HepG2 (cell line): Measurements from ENCODE around the gene TGFBI. TPM values are rescaled to one million over a fixed set of nuclear protein-coding genes. Genes with fewer than 3 reads are reported as not detected.
A peak's percentile ranks its signal among the peaks of the same experiment; 100 is the strongest.

Source experiments
- AFF4 ChIP-seq: sonication (generic); formaldehyde crosslinking; IDR thresholded peaks from 2 replicates; pipeline ENCODE4 v1.4.0; 2020; ENCODE audit warnings: missing genetic modification reagents
- AKAP8 ChIP-seq: sonication (generic); formaldehyde crosslinking; IDR thresholded peaks from 2 replicates; pipeline ENCODE4 v1.5.1; 2020; ENCODE audit warnings: mild to moderate bottlenecking, missing genetic modification reagents
- CBX2 ChIP-seq, 2 experiments: fragments of 200-600 bp in 1 of 2; sonication (generic); formaldehyde crosslinking in 1 of 2; IDR thresholded peaks; 2 replicates each; pipeline versions ENCODE4 v1.7.0 to v1.8.1; 2018 to 2022; ENCODE audit warnings: low read depth in 2 of 2, low read length in 1 of 2, mild to moderate bottlenecking in 1 of 2, missing genetic modification reagents in 1 of 2
- DMAP1 ChIP-seq: IDR thresholded peaks from 2 replicates; pipeline ENCODE4 v1.6.1; 2016
- FOXM1 ChIP-seq: sonication (generic); formaldehyde crosslinking; IDR thresholded peaks from 2 replicates; pipeline ENCODE4 v1.5.0; 2020; ENCODE audit warnings: missing genetic modification reagents
- GABPB1 ChIP-seq: IDR thresholded peaks from 2 replicates; pipeline ENCODE4 v1.6.1; 2016; ENCODE audit warnings: mild to moderate bottlenecking, missing genetic modification reagents, moderate library complexity, missing compliant biosample characterization
- HINFP ChIP-seq: sonication (generic); formaldehyde crosslinking; IDR thresholded peaks from 2 replicates; pipeline ENCODE4 v1.4.0; 2020; ENCODE audit warnings: low read depth, mild to moderate bottlenecking, missing genetic modification reagents
- KAT7 ChIP-seq: IDR thresholded peaks from 2 replicates; pipeline ENCODE4 v1.6.1; 2018; ENCODE audit warnings: borderline replicate concordance, missing compliant biosample characterization
- KDM5B ChIP-seq: sonication (generic); formaldehyde crosslinking; IDR thresholded peaks from 2 replicates; pipeline ENCODE4 v1.4.0; 2020; ENCODE audit warnings: missing genetic modification reagents, mild to moderate bottlenecking, borderline replicate concordance
- MED1 ChIP-seq: sonication (generic); formaldehyde crosslinking; IDR thresholded peaks from 2 replicates; pipeline ENCODE4 v1.4.0; 2020; ENCODE audit warnings: missing genetic modification reagents
- MXD3 ChIP-seq: IDR thresholded peaks from 2 replicates; pipeline ENCODE4 v1.6.1; 2016; ENCODE audit warnings: mild to moderate bottlenecking, missing biosample characterization, missing genetic modification reagents
- NFKBIZ ChIP-seq: IDR thresholded peaks from 2 replicates; pipeline ENCODE4 v1.6.1; 2018; ENCODE audit warnings: missing genetic modification reagents, missing compliant biosample characterization
- RELA ChIP-seq: sonication (generic); formaldehyde crosslinking; IDR thresholded peaks from 2 replicates; pipeline ENCODE4 v1.4.0; 2020; ENCODE audit warnings: missing genetic modification reagents
- RNF2 ChIP-seq: fragments of 450-650 bp; conservative IDR thresholded peaks from 2 replicates; pipeline ENCODE4 v1.6.1; 2016; ENCODE audit warnings: low read depth
- SRSF4 ChIP-seq: fragments of 200-400 bp; formaldehyde crosslinking; IDR thresholded peaks from one replicate; pipeline ENCODE4 v1.6.1; 2018; ENCODE audit warnings: mild to moderate bottlenecking, low read depth, low read length, moderate library complexity; ENCODE audit not compliant: poor library complexity, severe bottlenecking
- TBX2 ChIP-seq: sonication (generic); formaldehyde crosslinking; IDR thresholded peaks from 2 replicates; pipeline ENCODE4 v1.5.0; 2020; ENCODE audit warnings: missing genetic modification reagents, mild to moderate bottlenecking, borderline replicate concordance
- TEAD3 ChIP-seq: optimal IDR thresholded peaks from 2 replicates; pipeline ENCODE3; 2016; ENCODE audit warnings: borderline replicate concordance
- ZNF263 ChIP-seq: sonication (generic); formaldehyde crosslinking; IDR thresholded peaks from 2 replicates; pipeline ENCODE4 v1.4.0; 2020; ENCODE audit warnings: missing genetic modification reagents
- ZNF597 ChIP-seq: sonication (generic); formaldehyde crosslinking; IDR thresholded peaks from 2 replicates; pipeline ENCODE4 v1.5.0; 2020; ENCODE audit warnings: missing genetic modification reagents
- ZSCAN9 ChIP-seq: IDR thresholded peaks from 2 replicates; pipeline ENCODE4 v1.6.1; 2016; ENCODE audit warnings: borderline replicate concordance
- polyA plus RNA-seq, 8 experiments: library from polyadenylated mRNA; depleted of rRNA in 3 of 8; stranded (reverse) in 7 of 8; unstranded in 1 of 8; fragments of >200 nt; fragmentation: Illumina TruSeq in 4 of 8; extraction: Trizol in 4 of 8; gene quantifications; 2 replicates each; pipeline versions ENCODE4 v1.2.1 to v1.2.3, GENCODE V29; 2011 to 2016; ENCODE audit warnings: low read depth in 4 of 8, missing spikeins in 1 of 8, mixed read lengths in 1 of 8; ENCODE audit not compliant: insufficient read depth in 1 of 8
- total RNA-seq, 5 experiments: library from RNA; depleted of rRNA; stranded (reverse); fragments of >200 nt; fragmentation: Illumina TruSeq; extraction: Trizol; gene quantifications; 2 replicates each; pipeline ENCODE4 v1.2.3, GENCODE V29; 2016; ENCODE audit warnings: low read depth in 1 of 5
- TF ChIP-seq, protein P1 (sequence below): sonication (generic); formaldehyde crosslinking; IDR thresholded peaks from 2 replicates; pipeline ENCODE4 v1.8.1; 2023; ENCODE audit warnings: mild to moderate bottlenecking, inconsistent platforms, moderate library complexity, missing genetic modification reagents, borderline replicate concordance

Gene TGFBI
- total and polyA plus RNA-seq, 2 of the 13 experiments (the other 11 are each of a cell fraction or from before 2014, with no cell fraction given) = 275 to 457 TPM

DNA sequence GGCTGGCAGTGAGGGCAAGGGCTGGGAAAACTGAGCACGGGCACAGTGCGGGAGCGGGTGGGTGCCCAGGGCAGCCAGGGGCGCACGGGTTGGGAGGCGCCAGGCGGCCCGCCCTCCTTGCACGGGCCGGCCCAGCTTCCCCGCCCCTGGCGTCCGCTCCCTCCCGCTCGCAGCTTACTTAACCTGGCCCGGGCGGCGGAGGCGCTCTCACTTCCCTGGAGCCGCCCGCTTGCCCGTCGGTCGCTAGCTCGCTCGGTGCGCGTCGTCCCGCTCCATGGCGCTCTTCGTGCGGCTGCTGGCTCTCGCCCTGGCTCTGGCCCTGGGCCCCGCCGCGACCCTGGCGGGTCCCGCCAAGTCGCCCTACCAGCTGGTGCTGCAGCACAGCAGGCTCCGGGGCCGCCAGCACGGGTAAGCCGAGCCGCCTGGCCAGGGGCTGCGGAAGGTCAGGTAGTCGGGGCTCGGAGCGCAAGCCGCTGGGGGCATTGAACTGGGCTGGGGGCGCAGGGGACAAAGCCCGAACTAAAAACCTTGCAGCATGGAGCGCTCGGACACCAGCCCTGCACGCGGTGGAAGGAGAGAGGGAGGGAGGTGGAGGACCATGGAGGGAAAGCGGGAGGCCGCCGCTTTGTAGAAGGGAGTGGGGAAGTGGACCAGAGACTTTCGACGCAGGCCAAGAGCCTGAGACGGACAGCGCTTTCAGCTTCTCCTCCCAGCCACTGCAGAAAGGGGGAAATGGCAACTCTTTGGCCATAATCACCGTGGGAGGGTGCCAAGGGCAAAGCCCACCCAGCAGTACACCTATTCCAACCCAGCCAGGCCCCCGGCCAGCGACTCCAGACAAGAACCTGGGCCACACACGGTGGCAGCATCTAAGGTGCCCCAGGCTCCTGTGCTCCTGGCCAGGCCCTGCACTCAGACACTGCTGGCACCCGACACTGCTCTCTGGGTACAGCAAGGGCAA is at the start of gene TGFBI (continued):
- TF ChIP-seq KDM5B (CRISPR knock-in tag) = peak; percentile 96
- TF ChIP-seq ZSCAN9 (CRISPR knock-in tag) = no peak
- no peak for TF ChIP-seq NFKBIZ
- peak; percentile 56 for TF ChIP-seq HINFP (CRISPR knock-in tag)
- no peak for TF ChIP-seq AFF4 (CRISPR knock-in tag)
- TF ChIP-seq TEAD3 (CRISPR knock-in tag) = no peak
- peak; percentile 61; the same call in 1 of the 2 replicates for TF ChIP-seq AKAP8
- TF ChIP-seq, protein P1, sequence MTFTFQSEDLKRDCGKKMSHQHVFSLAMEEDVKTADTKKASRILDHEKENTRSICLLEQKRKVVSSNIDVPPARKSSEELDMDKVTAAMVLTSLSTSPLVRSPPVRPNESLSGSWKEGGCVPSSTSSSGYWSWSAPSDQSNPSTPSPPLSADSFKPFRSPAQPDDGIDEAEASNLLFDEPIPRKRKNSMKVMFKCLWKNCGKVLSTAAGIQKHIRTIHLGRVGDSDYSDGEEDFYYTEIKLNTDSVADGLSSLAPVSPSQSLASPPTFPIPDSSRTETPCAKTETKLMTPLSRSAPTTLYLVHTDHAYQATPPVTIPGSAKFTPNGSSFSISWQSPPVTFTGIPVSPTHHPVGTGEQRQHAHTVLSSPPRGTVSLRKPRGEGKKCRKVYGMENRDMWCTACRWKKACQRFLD (CRISPR knock-in tag) = peak; percentile 95; the same call in 1 of the 2 replicates
- TF ChIP-seq GABPB1 = peak; percentile 80
- peak; percentile 58; the same call in 1 of the 2 replicates for TF ChIP-seq DMAP1 (CRISPR knock-in tag)
- peak; percentile 83 for TF ChIP-seq RNF2
- TF ChIP-seq TBX2 (CRISPR knock-in tag) = peak; percentile 86
- TF ChIP-seq ZNF263 (CRISPR knock-in tag) = peak; percentile 65
- no peak for TF ChIP-seq SRSF4
- peak; percentile 81; the same call in 1 of the 2 replicates for TF ChIP-seq KAT7 (CRISPR knock-in tag)
- TF ChIP-seq MXD3 (CRISPR knock-in tag) = peak; percentile 83
- no peak; the same call in 1 of the 2 replicates for TF ChIP-seq FOXM1 (CRISPR knock-in tag)
- 0 out of 2 replicates have a peak, but pooled peaks have one; percentile 22 for TF ChIP-seq RELA (CRISPR knock-in tag)
- TF ChIP-seq CBX2 (IDR thresholded peaks at IDR 0.05; ENCODE audit: low read depth, low read length) = no peak
- TF ChIP-seq CBX2 (CRISPR knock-in tag; IDR thresholded peaks at IDR 0.05; ENCODE audit: low read depth) = no peak
- TF ChIP-seq MED1 (CRISPR knock-in tag) = peak; percentile 57; the same call in 1 of the 2 replicates
- no peak for TF ChIP-seq ZNF597
